Measurements from ENCODE around the gene KIAA2012.

GRCh38 chr2:202122980-202123720 lies 50.1 kb downstream of the KIAA2012 start:
- no peak for TF ChIP-seq CTCF (IDR thresholded peaks at IDR 0.05; ENCODE audit: insufficient read depth, low read length)
- TF ChIP-seq POLR2AphosphoS5 (IDR thresholded peaks at IDR 0.05; ENCODE audit: low read depth), result no peak

Measured in HL-60 (cell line).